ENCODE data around the gene MZT2B. TPM values are rescaled to one million over a fixed set of nuclear protein-coding genes. Genes with fewer than 3 reads are reported as not detected.
"Not testable (repeated sequence)": the region's sequence is repeated elsewhere in the genome, so short reads cannot be mapped to it uniquely, and the experiment has no call there.

The MZT2B gene
- total RNA-seq, 2 experiments from 2014 or later = 229 to 254 TPM

GRCh38 chr2:130152816-130153595 is 29.1 kb upstream of the MZT2B start:
- H3K27ac ChIP-seq (ENCODE audit: low read depth in 1 of 2, low read length in 2 of 2) = no peak overlapping the region
- H3K9me3 ChIP-seq (ENCODE audit: control insufficient read depth in 1 of 2, insufficient read depth in 1 of 2, low read length in 2 of 2) = no peaks in the 10 kb centered on the region
- intact Hi-C loops (cut with DNase I, micrococcal nuclease) = no loop called here
- peaks cover 39% of the 10 kb centered on the region for H3K36me3 Mint-ChIP-seq (ENCODE audit: low read depth)
- no peaks in the 10 kb centered on the region for H3K4me1 Mint-ChIP-seq (ENCODE audit: low read depth)
- H3K4me1 ChIP-seq (ENCODE audit: insufficient read depth, low read length) = no peaks in the 10 kb centered on the region
- DNase-seq (no peak), ATAC-seq (ENCODE audit: poor library complexity) (no peak)
- no peak overlapping the region for H3K4me3 Mint-ChIP-seq
- H3K36me3 ChIP-seq (ENCODE audit: insufficient read depth, low read length) = peaks cover 14% of the 10 kb centered on the region
- no peaks in the 10 kb centered on the region for H3K9me3 Mint-ChIP-seq
- H3K27me3 Mint-ChIP-seq = no peaks in the 10 kb centered on the region
- ChIA-PET POLR2A (no interaction called here), CTCF (no interaction called here)
- TF ChIP-seq CTCF (IDR thresholded peaks at IDR 0.05) = no peak
- no peaks in the 10 kb centered on the region for H3K27me3 ChIP-seq (ENCODE audit: control insufficient read depth in 1 of 2, insufficient read depth in 2 of 2, low read length in 2 of 2)
- H3K4me3 ChIP-seq (ENCODE audit: low read length) = no peak overlapping the region
- no peak overlapping the region for H3K27ac Mint-ChIP-seq

- H3K4me1 Mint-ChIP-seq (ENCODE audit: low read depth); H3K27ac Mint-ChIP-seq; CTCF ChIA-PET; H3K4me3 Mint-ChIP-seq; POLR2A ChIA-PET; H3K27me3 Mint-ChIP-seq; H3K9me3 ChIP-seq (ENCODE audit: control insufficient read depth in 1 of 2, insufficient read depth in 1 of 2, low read length in 2 of 2); H3K4me1 ChIP-seq (ENCODE audit: insufficient read depth, low read length); H3K27me3 ChIP-seq (ENCODE audit: control insufficient read depth in 1 of 2, insufficient read depth in 2 of 2, low read length in 2 of 2); DNase-seq; intact Hi-C loops (cut with DNase I, micrococcal nuclease); H3K4me3 ChIP-seq (ENCODE audit: low read length); ATAC-seq (ENCODE audit: poor library complexity); H3K9me3 Mint-ChIP-seq; H3K27ac ChIP-seq (ENCODE audit: low read depth in 1 of 2, low read length in 2 of 2): not testable (repeated sequence)
- H3K36me3 ChIP-seq (ENCODE audit: insufficient read depth, low read length) = peaks cover 19% of the 10 kb centered on the region
- peaks cover 48% of the 10 kb centered on the region for H3K36me3 Mint-ChIP-seq (ENCODE audit: low read depth)
These were observed 28.2 kb upstream of the MZT2B start for GRCh38 chr2:130153721-130154422.

GRCh38 chr2:130154423-130154770 is 27.7 kb upstream of the MZT2B start:
- DNase-seq = not testable (repeated sequence)

More at GRCh38 chr2:130154423-130154770, 27.7 kb upstream of the MZT2B start:
- H3K9me3 Mint-ChIP-seq; intact Hi-C loops (cut with DNase I, micrococcal nuclease); ATAC-seq (ENCODE audit: poor library complexity); H3K27ac Mint-ChIP-seq; CTCF ChIA-PET; H3K9me3 ChIP-seq (ENCODE audit: control insufficient read depth in 1 of 2, insufficient read depth in 1 of 2, low read length in 2 of 2); H3K27me3 Mint-ChIP-seq; POLR2A ChIA-PET; H3K27me3 ChIP-seq (ENCODE audit: control insufficient read depth in 1 of 2, insufficient read depth in 2 of 2, low read length in 2 of 2); H3K4me3 Mint-ChIP-seq; H3K4me1 Mint-ChIP-seq (ENCODE audit: low read depth); H3K4me3 ChIP-seq (ENCODE audit: low read length); H3K4me1 ChIP-seq (ENCODE audit: insufficient read depth, low read length); H3K27ac ChIP-seq (ENCODE audit: low read depth in 1 of 2, low read length in 2 of 2): not testable (repeated sequence)
- peaks cover 20% of the 10 kb centered on the region for H3K36me3 ChIP-seq (ENCODE audit: insufficient read depth, low read length)
- peaks cover 53% of the 10 kb centered on the region for H3K36me3 Mint-ChIP-seq (ENCODE audit: low read depth)

All from CD4-positive, alpha-beta T cell (primary cell).